ENCODE measurements around the gene MYOF. TPM values are rescaled to one million over a fixed set of nuclear protein-coding genes. Genes with fewer than 3 reads are reported as not detected.

The MYOF gene
- total RNA-seq, 1 donor from 2014 or later = 25.4 TPM

DNA sequence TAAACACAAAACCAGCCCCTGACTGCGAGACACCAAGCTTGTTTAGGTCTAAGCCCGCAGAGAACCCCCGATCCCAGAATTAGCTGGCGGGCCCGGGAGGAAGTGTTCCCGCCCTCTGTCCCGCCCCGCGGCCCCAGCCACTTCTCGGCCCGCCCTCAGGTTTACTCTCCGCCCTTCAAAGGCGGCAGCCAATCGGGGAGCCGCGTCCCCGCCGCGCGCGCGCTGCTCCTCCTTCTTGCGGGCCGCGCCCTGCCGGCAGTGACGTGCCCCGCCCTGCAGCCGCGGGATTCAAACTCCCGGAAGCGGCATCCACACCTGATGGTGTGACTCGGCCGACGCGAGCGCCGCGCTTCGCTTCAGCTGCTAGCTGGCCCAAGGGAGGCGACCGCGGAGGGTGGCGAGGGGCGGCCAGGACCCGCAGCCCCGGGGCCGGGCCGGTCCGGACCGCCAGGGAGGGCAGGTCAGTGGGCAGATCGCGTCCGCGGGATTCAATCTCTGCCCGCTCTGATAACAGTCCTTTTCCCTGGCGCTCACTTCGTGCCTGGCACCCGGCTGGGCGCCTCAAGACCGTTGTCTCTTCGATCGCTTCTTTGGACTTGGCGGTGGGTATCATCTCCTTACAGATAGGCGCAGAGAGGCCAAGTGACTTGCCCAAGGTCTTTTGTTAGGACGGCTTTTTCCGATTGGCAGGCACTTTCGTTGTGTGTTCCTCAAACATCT is 14.3 kb upstream of the MYOF start, which contains the start of gene CEP55:
Gene CEP55, plus strand, starts transcription at position 291 of the 720 bp plus-strand sequence. CDS start 3,440 bp downstream, outside the sequence.
- peak within 1 kb of the TSS; percentile 90 for H3K4me3 Mint-ChIP-seq

DNA sequence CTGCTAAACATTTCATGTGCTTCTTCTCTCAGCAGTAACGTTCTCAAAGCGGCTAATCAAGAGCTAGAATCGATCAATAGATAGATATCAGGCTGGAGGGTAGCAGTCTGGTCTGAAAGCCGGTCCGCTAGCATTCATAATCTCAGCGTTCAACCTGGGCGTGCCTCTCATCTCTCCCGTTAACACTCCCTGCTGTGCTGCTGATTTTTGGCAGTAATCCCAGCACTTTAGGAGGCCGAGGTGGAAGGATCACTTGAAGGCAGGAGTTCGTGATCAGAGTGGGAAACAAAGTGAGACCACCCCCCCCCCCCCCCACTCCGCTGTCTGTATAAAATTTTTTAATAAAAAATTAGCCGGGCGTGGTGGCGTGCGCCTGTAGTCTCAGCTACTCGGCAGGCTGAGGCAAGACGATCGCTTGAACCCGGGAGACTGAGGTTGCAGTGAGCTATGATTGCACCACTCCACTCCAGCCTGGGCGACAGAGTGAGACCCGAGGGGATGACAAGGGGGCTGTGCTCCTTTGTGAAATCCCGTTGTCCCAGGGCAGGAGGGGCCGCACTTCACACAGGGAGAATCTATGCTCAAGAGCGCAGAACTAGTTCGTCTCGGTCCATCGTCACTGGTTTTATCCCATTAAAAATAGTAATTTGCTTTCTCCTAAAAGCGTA is 13.7 kb upstream of the MYOF start:
- peak overlapping the region; percentile 81 for H3K27ac Mint-ChIP-seq
- H3K36me3 Mint-ChIP-seq (ENCODE audit: low read depth) = peaks cover 18% of the 10 kb centered on the region
- peak; percentile 74 for DNase-seq
- H3K4me3 Mint-ChIP-seq = peak overlapping the region; percentile 90
- H3K9me3 Mint-ChIP-seq = no peaks in the 10 kb centered on the region
- peaks cover 32% of the 10 kb centered on the region for H3K4me1 Mint-ChIP-seq
- no peaks in the 10 kb centered on the region for H3K27me3 Mint-ChIP-seq
- intact Hi-C loops (cut with micrococcal nuclease) = loop anchor here (1.0 to 5.0 kb wide), 5 partner anchors 13 to 648 kb away; partner anchors contain the start of genes EXOC6, FRA10AC1 and MYOF

More for the DNA sequence above, 14.3 kb upstream of the MYOF start, which contains the start of gene CEP55:
- intact Hi-C loops (cut with micrococcal nuclease) = loop anchor here (1.0 to 5.0 kb wide), 5 partner anchors 14 to 649 kb away; partner anchors contain the start of genes EXOC6, FRA10AC1 and MYOF
- peaks cover 18% of the 10 kb centered on the region for H3K36me3 Mint-ChIP-seq (ENCODE audit: low read depth)
- no peaks in the 10 kb centered on the region for H3K27me3 Mint-ChIP-seq
- no peaks in the 10 kb centered on the region for H3K9me3 Mint-ChIP-seq
- peak; percentile 99 for DNase-seq
- H3K27ac Mint-ChIP-seq = peak within 1 kb of the TSS; percentile 93
- H3K4me1 Mint-ChIP-seq = peaks cover 34% of the 10 kb centered on the region

- H3K27me3 Mint-ChIP-seq = no peaks in the 10 kb centered on the region
- intact Hi-C loops (cut with micrococcal nuclease) = no loop called here
- peaks cover 7% of the 10 kb centered on the region for H3K36me3 Mint-ChIP-seq (ENCODE audit: low read depth)
- no peak overlapping the region for H3K4me3 Mint-ChIP-seq
- no peaks in the 10 kb centered on the region for H3K9me3 Mint-ChIP-seq
- no peak overlapping the region for H3K27ac Mint-ChIP-seq
- DNase-seq = no peak
- H3K4me1 Mint-ChIP-seq = peaks cover 21% of the 10 kb centered on the region
Measured at GRCh38 chr10:93494494-93494893, 12.4 kb upstream of the MYOF start.

- intact Hi-C loops (cut with micrococcal nuclease) = no loop called here
Measured at GRCh38 chr10:93493162-93493561, 11.0 kb upstream of the MYOF start.

GRCh38 chr10:93491602-93492121 is 9.5 kb upstream of the MYOF start:
- intact Hi-C loops (cut with micrococcal nuclease) = no loop called here
- Mint-ChIP-seq H3K4me3 (no peak overlapping the region), H3K9me3 (no peaks in the 10 kb centered on the region), H3K27ac (no peak overlapping the region), H3K27me3 (peaks cover 3% of the 10 kb centered on the region), H3K4me1 (peaks cover 5% of the 10 kb centered on the region), H3K36me3 (ENCODE audit: low read depth) (no peaks in the 10 kb centered on the region)
- DNase-seq = no peak

More at GRCh38 chr10:93493162-93493561, 11.0 kb upstream of the MYOF start:
- no peak overlapping the region for H3K4me3 Mint-ChIP-seq
- H3K27me3 Mint-ChIP-seq = peaks cover 3% of the 10 kb centered on the region
- no peak for DNase-seq
- no peak overlapping the region for H3K27ac Mint-ChIP-seq
- peaks cover 3% of the 10 kb centered on the region for H3K36me3 Mint-ChIP-seq (ENCODE audit: low read depth)
- peaks cover 12% of the 10 kb centered on the region for H3K4me1 Mint-ChIP-seq
- H3K9me3 Mint-ChIP-seq = no peaks in the 10 kb centered on the region

DNA sequence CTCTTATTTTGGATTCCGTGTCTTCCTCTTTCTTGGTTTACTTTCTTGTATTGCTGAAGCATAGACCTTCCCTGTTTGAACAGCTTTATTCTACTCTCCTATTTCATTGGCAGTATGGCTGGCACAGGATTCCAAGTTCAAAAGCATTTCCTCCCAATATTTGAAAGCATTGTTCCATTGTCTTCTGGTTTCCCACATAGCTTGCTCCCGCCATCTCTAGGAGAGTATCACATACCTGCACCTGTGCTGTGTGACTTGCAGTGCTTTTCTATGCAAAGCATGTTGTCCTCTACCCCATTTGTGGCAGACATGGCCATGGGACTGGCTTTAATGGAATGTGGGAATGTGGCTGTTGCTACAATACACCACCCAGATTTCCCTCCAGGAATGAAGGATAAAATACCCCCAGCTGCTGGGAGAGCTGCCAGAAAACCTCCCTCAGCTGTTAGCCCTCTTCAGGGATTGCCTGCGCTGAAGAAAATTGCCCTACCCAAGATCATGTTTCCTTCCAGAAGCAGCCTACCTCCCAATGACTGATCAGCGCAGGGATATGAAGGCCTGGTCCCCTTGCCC is 6.9 kb upstream of the MYOF start:
- no peak for DNase-seq
- intact Hi-C loops (cut with micrococcal nuclease) = loop anchor here (10.0 kb wide), 1 partner anchor 404 kb away; no protein-coding TSS in a partner anchor
- Mint-ChIP-seq H3K27me3 (peaks cover 5% of the 10 kb centered on the region), H3K36me3 (ENCODE audit: low read depth) (no peaks in the 10 kb centered on the region), H3K27ac (no peak overlapping the region), H3K4me1 (no peaks in the 10 kb centered on the region), H3K9me3 (no peaks in the 10 kb centered on the region), H3K4me3 (no peak overlapping the region)

DNA sequence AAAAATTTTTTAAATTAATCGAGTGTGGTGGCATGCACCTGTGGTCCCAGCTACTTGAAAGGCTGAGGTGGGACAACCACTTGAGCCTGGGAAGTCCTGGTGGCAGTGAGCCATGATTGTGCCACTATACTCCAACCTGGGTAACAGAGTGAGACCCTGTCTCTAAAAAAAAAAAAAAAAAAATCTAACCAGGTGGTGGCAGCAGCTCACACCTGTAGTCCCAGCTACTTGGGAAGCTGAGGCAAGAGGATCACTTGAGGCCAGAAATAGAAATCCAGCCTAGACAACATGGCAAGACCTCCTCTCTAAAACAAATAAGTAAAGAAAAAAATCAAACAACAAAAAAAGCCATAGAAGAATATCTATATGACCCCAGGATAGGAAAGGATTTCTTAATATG is 3.6 kb upstream of the MYOF start:
- Mint-ChIP-seq H3K9me3 (no peaks in the 10 kb centered on the region), H3K4me3 (no peak overlapping the region), H3K36me3 (ENCODE audit: low read depth) (no peaks in the 10 kb centered on the region), H3K27me3 (peaks cover 5% of the 10 kb centered on the region), H3K4me1 (peaks cover 18% of the 10 kb centered on the region), H3K27ac (no peak overlapping the region)
- intact Hi-C loops (cut with micrococcal nuclease) = loop anchor here (10.0 kb wide), 1 partner anchor 401 kb away; no protein-coding TSS in a partner anchor
- DNase-seq = no peak

DNA sequence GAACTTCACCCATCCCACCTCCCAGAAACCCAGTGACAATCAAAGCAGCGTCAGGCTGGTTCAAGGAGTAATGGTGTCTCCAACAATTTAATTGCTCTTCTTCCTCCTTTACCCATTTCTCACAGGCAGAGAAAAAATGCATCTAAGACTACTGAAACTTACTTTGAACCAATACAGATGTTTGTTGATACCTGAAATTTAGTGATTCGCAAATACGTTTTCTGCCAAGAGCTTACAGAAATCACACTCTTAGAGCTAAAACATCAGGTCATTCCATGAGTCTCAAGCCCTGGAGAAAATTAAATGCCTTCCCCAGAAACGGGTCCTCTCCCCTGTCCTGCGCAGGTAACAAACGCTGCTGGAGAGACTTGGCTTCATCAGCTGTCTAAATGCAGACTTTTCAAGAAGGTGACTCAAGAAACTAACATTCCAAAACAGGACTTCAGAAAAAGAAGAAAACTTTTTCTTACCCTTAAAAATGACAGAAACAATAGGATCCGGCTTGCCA is 443 bp downstream of the MYOF start:
- Mint-ChIP-seq H3K4me3 (peak overlapping the region; percentile 89), H3K36me3 (ENCODE audit: low read depth) (peaks cover 2% of the 10 kb centered on the region), H3K27ac (peak overlapping the region; percentile 89), H3K9me3 (no peaks in the 10 kb centered on the region), H3K4me1 (peaks cover 23% of the 10 kb centered on the region), H3K27me3 (peaks cover 2% of the 10 kb centered on the region)
- intact Hi-C loops (cut with micrococcal nuclease) = loop anchor here (1.0 to 10.0 kb wide), 5 partner anchors 15 to 397 kb away; partner anchors contain the start of gene CEP55
- no peak for DNase-seq

DNA sequence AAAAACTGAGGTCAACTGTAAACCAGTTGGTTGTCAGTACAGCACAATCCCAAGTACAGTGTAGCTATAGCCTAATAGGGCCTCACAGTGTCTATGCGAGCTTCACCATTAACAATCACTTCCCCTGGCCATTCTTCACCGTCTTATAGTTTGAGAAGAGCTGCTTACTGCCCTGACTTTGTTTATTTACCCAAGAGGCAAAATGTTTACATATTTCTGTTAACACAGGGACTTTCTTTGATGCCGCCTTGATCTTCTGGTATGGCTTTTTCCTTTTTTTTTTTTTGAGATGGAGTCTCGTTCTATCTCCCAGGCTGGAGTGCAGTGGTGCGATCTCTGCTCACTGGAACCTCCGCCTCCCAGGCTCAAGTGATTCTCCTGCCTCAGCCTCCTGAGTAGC is 3.3 kb downstream of the MYOF start:
- H3K9me3 Mint-ChIP-seq = no peaks in the 10 kb centered on the region

DNA sequence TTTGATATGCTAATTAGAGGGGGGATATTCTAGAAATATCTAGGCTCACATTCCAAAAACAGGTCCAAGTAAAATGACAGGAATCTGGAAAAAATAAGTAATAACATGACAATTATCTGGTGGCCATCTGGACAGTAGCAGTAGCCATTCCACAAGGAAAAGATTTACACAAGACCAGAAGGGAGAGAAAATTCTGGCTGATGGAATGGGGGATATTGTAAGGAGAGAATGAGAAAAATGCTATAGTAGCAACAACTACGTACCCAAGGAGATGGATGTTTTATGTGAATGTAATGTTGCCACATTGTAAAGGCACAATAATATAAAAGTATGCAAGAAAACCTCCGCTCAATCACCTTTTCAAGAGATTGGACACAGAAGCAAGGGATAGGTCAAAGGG is 5.4 kb downstream of the MYOF start:
- intact Hi-C loops (cut with micrococcal nuclease) = no loop called here
- Mint-ChIP-seq H3K36me3 (ENCODE audit: low read depth) (peaks cover 3% of the 10 kb centered on the region), H3K27me3 (no peaks in the 10 kb centered on the region), H3K4me3 (no peak overlapping the region), H3K27ac (no peak overlapping the region), H3K4me1 (peaks cover 15% of the 10 kb centered on the region), H3K9me3 (no peaks in the 10 kb centered on the region)
- no peak for DNase-seq

More for the DNA sequence above, 3.3 kb downstream of the MYOF start:
- H3K36me3 Mint-ChIP-seq (ENCODE audit: low read depth) = peaks cover 3% of the 10 kb centered on the region
- no peak overlapping the region for H3K4me3 Mint-ChIP-seq
- intact Hi-C loops (cut with micrococcal nuclease) = no loop called here
- DNase-seq = no peak
- H3K27ac Mint-ChIP-seq = no peak overlapping the region
- H3K27me3 Mint-ChIP-seq = no peaks in the 10 kb centered on the region
- H3K4me1 Mint-ChIP-seq = peaks cover 25% of the 10 kb centered on the region

- DNase-seq = no peak
Measured at GRCh38 chr10:93475871-93476270, 6.3 kb downstream of the MYOF start.

GRCh38 chr10:93475227-93475626 is 6.9 kb downstream of the MYOF start:
- peaks cover 3% of the 10 kb centered on the region for H3K9me3 Mint-ChIP-seq
- H3K27me3 Mint-ChIP-seq = no peaks in the 10 kb centered on the region
- intact Hi-C loops (cut with micrococcal nuclease) = no loop called here
- no peak overlapping the region for H3K4me3 Mint-ChIP-seq
- no peak for DNase-seq
- peaks cover 8% of the 10 kb centered on the region for H3K4me1 Mint-ChIP-seq
- H3K36me3 Mint-ChIP-seq (ENCODE audit: low read depth) = peaks cover 4% of the 10 kb centered on the region
- H3K27ac Mint-ChIP-seq = no peak overlapping the region

More at GRCh38 chr10:93475871-93476270, 6.3 kb downstream of the MYOF start:
- Mint-ChIP-seq H3K4me1 (peaks cover 10% of the 10 kb centered on the region), H3K4me3 (no peak overlapping the region), H3K27ac (no peak overlapping the region), H3K36me3 (ENCODE audit: low read depth) (peaks cover 4% of the 10 kb centered on the region), H3K27me3 (no peaks in the 10 kb centered on the region), H3K9me3 (no peaks in the 10 kb centered on the region)
- intact Hi-C loops (cut with micrococcal nuclease) = no loop called here

- intact Hi-C loops (cut with micrococcal nuclease) = no loop called here
- Mint-ChIP-seq H3K4me1 (peaks cover 4% of the 10 kb centered on the region), H3K36me3 (ENCODE audit: low read depth) (peaks cover 4% of the 10 kb centered on the region), H3K9me3 (peaks cover 3% of the 10 kb centered on the region), H3K27ac (no peak overlapping the region), H3K27me3 (no peaks in the 10 kb centered on the region), H3K4me3 (no peak overlapping the region)
- DNase-seq = no peak
Measured at GRCh38 chr10:93473804-93474472, 8.2 kb downstream of the MYOF start.
